Measurements from ENCODE around the gene UNC119B.

The UNC119B gene

DNA sequence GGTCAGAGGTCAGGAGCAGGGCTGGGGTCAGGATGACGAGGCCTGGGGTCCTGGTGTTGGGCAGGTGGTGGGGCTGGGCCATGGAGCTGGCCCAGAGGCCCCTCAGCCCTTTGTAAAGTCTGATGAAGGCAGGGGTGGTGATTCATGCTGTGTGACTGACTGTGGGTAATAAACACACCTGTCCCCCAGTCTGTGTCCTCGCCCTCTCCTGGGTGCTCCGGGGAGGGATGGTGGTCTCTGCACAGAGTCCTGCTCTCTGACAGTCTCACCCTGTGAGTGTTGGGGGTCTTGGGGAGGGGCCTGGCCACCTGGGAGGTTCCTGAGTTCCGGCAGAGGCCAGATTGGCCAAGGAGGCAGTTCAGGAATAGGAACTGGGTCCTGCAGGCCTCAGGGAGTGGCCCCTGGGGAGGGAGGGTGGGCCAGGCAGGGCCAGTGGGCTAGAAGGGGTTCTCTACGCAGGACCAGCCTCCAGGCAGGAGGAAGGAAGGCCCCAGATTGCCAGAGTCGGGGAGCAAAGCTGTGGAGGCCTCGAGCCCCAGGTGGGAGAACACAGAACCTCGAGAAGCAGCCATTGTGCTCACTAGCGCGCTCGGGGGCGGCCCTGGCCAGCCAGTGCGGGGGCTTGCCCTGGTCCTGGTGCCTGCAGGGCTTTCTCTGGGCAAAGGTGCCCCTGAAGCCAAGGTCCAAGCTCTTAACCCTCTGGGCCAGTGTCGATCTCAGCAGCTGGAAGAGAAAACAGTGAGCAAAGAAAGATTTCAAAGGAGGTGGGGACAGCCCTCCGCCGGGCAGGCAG lies 29.8 kb downstream of the UNC119B start:
- no peak for DNase-seq (ENCODE audit: low read depth)

DNA sequence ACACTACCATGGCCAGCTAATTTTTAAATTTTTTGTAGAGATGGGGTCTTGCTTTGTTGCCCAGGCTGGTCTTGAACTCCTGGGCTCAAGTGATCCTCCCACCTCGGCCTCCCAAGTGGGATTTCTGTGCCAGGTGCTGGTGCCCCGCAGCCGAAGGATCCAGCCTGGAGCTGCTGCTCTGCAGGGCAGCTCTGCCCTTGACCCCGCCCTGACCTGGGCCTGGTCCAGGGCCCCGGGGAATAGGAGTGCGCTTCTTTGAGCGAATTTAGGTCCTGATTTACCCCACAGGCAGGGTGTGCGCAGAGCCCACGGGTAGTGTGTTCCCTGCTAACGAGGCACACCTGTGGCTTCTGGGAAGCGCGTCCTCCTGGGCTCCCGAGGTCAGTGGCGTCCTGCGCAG lies 30.6 kb downstream of the UNC119B start:
- no peak for DNase-seq (ENCODE audit: low read depth)

DNA sequence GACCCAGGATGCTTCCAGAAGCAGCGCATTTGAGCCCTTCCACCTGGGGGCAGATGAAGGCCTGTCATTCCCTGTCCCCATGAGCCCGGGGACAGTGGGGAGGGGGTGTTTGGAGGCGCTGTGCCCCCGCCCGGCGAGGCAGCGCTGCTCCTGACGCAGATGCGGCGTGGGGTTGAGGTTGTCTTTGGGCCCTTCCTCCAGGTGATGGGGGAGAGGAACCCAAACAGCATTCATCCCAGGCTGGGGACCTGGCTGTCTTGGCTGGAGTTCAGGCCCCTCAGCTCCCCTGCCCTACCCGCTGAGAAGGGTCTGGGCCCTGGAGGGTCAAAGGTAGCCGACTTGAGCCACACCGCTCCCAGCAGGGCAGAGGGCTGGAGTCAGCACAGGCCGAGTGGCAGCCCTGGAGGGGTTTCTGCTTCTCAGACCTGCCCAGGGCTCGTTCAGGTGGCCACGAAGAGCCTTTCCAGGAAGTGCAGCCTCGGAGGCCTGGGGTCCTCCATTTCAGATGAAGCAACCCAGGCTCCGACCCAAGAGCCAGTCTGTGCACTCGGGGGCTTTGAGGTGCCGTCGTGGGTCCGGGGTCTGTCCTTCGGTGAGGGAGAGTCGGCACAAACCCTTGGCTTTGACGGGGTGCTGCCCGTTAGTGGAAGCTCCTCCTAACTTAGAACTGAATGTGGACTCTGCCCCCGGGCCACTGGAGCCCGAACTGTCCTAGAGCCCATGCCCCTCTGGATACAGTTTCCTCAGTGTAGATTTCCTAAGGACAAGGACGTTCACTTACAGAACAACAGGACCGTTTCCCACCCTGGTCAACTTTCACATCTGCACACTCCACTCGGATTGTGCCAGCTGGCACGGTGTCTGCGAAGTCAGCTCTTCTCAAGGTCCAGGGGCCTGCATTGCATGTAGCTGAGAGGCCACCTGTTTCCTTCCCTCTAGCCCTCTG lies 31.5 kb downstream of the UNC119B start:
- DNase-seq (ENCODE audit: low read depth) = no peak

DNA sequence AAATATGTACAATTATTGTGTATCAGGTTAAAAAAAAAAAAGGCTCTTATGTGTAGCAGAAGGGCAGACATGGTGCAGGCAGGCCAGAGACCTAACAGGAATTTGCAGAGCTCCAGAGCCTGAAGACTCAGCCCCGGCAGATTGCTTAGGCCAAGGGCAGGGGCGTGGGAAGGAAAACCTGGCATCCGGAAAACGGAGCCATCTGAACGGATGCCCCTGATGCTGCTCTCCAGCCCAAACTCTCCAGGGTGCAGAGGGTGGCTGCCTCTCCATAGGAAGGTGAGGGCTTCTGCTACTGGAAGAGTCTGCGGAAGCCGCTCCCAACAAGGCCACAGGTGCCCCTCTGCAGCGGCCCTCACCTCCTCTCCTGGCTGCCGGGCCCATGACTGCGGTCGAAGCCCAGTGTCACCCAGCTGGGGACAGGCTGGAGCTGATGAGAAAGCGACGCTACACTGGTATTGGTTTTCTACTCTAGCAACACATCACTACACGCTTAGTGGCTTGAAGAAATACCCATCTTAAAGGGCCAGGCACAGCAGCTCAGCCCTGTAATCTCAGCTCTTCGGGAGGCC lies 34.8 kb downstream of the UNC119B start:
- no peak for DNase-seq (ENCODE audit: low read depth)

DNA sequence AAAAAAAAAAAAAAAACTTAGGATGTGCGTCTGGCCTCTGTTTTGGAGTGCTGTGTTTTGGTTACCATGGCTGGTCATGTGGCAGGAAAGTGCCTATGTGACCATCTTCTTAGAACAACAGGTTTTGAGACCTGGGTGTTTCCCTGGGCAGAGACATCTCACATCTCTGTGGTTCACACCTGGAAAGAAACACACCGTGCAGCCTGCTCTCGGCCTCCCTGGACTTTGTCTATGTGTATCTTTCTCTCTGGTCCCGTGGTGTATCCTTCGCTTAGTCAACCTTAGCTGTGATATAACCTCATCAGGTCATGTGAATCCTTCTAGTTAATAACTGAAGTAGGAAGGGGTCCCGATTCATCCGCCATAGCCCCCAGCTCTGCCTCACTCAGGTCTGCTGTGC lies 38.0 kb downstream of the UNC119B start:
- DNase-seq (ENCODE audit: low read depth) = no peak

DNA sequence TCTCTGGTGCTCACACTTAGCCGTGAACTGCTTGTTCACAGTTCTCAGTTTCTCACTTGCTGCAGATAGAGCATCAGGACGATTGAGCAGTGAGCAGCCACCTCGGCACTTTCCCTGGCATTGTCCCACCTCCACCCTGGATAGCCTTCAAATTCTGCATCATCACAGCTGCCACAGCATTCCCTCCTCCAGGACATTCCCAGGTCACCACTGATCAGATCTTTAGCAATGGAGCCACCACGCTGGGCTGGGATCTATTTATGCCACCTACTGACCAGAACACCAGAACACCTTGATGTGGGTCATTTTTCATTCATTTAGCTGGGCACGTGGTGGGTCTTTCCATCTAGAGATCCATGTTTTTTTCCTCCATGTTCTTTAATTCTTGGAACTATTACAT lies 39.0 kb downstream of the UNC119B start:
- DNase-seq (ENCODE audit: low read depth) = no peak

DNA sequence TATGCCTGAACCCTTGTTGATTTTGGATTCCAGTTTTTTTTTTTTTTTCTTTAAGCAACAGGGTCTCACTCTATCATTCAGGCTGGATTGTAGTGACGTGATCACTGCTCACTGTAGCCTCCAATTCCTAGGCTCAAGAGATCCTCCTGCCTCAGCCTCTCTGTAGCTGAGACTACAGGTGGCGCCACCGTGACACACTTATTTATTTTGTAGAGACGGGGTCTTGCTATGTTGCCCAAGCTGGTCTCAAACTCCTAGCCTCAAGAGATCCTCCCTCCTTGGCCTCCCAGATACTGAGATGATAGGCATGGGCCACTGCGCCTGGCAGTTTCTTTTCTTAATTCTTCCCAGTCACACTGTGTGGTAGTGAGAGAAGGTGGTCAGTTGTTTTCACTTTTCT lies 40.5 kb downstream of the UNC119B start:
- no peak for DNase-seq (ENCODE audit: low read depth)

DNA sequence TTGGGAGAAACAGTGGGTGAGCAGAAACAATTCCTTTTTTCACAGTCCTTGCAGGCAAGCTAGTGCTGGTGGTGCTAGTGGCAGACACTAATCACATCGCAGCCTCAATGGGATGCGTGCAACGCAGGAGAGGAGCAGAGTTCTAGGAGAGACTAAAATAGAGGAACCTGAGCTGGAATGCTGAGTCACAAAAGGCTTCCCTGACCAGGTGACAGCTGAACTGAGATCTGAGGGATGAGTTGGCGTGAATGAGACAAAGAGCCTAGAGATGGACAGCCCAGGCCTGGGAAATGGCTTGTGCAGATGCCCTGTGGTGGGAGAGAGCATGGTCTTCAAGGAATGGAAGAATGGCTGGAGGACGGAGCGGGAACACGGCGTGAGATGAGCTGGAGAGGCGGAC lies 41.1 kb downstream of the UNC119B start:
- no peak for DNase-seq (ENCODE audit: low read depth)

DNA sequence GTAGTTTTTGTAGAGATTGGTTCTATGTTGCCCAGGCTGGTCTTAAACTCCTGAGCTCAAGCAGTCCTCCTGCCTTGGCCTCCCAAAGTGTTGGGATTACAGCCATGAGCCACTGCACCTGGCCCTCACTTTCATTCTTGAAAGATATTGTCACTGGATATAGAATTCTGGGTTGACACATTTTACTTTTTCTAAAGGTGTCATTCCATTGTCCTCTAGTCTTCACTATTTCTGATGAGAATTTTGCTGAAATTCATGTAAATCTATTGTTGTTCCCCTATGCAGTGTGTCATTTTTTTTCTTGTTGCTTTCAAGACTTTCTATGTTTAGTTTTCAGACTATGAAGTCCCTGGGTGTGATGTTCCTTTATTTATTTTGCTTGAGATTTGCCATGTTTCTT lies 44.5 kb downstream of the UNC119B start:
- no peak for DNase-seq (ENCODE audit: low read depth)

DNA sequence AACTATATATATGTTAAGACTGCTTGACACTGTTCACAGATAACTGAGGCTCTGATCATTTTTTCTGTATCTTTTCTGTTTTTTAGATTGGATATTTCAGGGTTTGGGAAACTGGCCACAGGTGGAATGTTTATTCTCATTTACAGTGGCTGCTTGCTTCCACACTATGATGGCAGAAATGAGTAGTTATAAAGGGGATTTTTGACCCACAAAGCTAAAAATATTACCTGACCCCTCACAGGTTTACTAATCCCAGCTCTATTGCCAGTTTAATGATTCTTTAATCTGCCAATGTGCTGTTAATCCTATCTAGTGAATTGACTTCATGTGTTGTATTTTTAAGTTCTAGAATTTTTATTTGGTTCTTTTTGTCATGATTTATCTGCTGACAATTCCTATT lies 45.0 kb downstream of the UNC119B start:
- no peak for DNase-seq (ENCODE audit: low read depth)

DNA sequence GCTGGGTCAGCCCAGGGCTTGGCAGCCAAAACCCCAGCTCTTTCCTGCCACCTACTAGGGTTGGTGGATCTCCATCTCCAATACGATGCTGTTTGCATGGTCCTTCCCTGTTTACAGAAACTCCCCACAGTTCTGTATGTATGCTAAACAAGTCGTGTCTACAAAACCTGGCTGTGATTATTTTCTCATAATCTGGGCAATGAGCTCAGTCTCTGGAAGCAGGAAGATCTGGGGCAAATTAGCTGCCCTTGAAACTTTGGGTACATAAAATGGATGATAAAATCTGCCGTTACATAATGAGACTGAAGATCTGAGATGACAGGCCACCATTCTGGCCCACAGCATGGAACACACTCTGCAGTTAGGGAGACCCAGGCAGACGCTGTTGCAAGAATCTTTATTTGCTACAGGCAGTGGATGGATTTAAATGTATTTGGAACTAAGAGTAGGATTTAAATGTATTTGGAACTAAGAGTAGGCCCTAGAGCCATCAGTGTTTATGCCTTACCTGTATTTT lies 47.0 kb downstream of the UNC119B start:
- no peak for DNase-seq (ENCODE audit: low read depth)

DNA sequence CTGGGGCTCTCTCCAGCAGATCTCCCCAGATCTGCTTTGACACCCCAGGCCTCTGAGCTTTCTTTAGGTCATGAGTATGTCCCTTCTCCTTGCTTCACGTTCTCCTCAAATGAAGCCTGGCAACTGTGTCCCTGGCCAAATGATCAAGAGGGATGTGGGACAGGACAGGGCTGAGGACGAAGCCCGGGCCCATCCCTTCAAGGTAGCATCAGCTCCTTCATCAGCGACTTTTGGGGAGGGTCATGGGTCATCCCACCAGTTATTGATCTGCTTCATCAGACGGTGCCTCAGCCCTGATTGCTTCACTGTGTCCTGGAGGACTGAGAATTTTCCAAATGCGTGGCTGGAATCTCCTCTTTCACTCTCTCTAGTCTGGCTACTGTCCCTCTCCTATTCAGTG lies 47.7 kb downstream of the UNC119B start:
- no peak for DNase-seq (ENCODE audit: low read depth)

DNA sequence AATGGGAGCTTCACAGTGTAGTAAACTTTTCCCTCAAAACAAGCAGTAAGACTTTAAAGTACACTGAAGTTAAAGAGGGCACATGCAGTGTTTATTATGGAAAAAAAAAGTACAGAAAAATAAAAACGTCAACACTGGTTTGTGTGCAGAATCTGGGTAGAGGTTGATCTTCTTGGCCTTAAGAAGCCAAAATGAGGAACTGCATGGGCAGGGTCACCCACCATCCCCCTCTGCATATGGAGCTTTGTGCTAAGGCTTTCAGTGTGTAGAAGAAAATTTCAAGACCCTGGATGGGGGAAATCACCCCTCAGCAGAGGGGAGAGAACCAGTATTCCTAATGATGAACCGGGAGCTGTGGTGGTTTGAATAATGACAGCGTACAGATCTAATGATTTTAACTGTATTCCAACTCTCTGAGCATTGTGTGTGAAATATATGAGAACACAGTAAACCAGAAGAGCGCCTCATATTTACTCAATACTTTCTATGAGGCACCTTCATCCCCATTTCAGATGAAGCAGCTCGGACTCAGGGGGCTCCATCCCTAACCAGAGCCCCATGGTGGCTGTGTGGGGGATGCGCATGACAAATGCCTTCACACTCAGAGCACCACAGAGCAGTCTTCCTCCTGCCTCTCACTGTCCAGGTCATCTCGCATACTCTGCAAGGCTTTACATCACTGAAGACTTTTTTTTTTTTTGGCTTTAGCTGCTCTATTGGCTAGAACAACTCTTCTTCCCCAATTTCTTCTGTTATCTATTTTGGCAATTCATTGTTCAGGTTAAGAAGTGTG lies 48.7 kb downstream of the UNC119B start:
- no peak for DNase-seq (ENCODE audit: low read depth)

DNA sequence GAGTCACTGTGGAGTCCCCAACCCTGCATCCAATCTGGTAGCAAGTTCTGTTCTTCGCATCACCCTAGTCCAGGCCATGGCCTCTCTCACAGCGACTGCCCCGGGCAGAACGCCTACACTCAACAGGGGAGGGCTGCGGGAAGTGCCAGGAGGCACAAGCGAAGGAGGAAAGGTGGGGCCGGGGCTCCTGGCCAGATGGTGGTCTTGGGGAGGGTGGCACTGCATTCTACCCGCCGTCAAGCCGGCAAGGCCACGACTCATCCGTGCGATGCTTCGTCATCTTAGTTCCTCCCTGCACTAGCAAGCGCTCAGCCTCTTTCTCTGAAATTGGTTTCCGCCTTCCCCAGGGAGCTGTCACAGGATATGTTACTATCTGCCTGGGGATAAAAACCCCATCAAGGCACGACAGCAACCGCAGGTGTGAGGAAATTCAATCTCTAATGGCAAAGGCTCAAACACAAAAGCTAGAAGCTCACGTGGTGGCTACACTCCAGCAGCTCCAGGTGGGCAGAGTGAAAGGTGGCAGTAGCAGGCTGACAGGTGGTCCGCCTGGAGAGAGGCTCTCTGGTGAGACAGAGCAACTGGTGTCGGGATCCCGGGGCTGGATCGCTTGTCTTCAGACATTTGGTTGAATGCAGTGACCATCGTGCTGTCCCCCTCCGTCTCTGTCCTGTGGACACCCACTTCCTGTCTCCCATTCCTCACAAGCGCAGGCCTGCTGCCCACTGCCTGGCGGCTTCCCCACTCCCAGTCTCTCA lies 49.5 kb downstream of the UNC119B start:
- no peak for DNase-seq (ENCODE audit: low read depth)

DNA sequence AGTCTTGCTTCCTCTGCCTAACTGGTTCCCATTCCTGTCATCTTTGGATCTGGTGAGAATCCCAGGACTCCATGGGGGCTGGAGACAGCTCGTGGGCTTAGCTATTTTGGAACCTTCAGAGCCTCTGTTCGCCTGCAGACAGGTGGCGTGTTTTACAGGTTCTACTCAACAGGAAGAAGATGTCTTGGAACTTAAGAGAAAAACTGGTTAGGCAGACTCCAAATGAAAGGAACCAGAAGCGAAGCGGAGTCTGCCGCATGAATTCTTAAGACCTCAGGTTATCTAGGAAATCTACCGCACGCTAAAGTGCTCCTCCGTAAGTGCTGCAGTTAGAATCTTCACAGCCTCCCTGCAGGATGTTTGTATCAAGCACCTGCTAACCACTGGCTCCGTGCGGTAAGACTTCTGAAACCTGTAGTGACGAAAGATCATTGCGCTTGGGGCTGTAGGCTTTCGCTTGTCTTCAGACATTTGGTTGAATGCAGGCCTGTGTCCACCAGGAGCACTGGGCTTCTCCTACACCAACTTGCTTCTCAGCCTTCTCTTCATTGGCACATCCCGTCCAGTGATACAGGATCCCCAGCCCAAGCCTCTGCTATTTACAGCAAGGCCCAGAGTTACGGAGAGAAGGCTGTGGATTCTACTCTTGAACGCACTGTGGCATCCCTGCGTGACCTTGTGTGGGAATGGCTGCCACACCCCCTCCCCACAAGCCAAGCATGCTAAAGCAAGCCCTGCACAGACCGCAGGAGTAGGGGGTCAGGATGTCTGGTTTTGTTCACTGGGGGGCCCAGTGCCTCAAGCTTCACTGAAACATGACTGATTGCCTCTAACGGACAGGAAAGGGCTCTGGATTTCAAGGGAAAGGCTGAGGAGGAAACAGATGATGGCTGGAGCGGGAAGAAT lies 50.3 kb downstream of the UNC119B start:
- no peak for DNase-seq (ENCODE audit: low read depth)

DNA sequence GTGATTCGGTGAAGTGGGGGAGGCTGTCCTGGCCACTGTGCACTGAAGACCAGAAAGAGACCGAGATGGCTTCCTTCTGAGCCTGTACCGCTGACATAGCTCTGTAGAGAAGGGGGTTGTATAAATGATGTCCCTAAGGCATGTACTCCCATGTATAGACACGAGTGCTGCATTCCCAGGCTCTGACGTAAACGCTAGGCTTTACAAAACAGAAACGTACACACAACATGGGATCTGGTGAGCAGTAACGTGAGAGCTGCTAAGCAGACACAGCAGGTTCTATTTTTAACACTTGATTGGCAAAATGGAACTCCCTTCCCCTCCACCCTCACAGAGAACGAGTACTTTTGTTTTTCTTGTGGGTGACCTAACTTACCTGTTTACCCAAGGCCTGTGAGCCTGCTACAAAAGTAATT lies 51.3 kb downstream of the UNC119B start:
- DNase-seq (ENCODE audit: low read depth) = no peak

DNA sequence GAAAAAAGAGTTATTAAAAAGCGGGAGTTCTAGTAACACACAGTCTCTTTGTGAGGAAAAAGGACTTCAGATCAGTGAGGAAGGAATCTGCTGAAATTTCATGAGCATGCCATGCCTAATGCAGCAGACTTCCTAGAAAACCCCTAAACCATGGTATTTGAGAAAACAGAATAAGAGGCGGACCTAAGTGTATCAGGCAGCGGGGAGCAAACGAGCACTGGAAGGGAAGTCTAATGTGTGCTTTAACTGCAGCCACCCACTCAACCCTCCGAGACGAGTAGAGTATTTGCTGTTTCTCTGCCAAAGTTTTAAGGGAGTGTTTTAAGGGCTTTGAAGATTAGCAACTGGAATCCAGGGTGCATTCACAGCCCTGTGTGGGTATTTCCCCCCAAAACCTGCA lies 51.8 kb downstream of the UNC119B start:
- no peak for DNase-seq (ENCODE audit: low read depth)

DNA sequence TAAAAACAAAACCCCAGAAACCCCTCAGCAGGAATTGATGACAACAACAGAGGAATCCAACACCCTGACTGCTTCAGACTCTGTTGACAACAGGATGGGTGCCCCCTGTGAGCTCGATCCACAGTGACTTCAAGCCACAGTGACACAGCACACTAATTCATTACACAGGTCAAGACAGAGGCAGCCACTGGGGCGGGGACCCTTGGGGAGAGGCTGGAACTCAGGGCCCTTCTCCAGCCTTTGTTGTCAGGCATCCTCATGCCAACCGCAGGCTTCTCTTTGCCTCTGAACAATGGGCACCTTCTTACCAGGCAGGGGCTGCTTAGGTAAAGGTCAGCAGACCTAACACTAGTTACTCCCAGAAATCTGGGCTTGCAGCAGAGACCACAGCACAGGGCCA lies 53.0 kb downstream of the UNC119B start:
- DNase-seq (ENCODE audit: low read depth) = no peak

DNA sequence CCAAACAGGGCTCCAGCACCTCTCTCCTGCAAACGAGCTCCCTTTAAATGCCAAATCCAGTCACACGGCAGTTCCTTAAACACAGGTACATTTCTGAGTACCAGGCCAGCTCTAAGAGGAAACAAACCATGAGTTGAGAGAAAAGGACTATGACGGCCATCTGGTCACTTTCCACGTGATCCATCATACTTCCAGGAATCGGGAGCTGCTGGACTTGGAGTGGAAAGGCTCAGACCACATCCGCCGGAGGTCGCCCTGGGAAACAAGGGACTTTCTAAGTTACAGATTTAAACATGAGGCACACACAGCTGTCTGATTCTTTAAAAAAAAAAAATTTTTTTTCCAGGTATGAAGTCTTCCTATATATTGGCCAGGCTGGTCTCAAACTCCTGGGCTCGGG lies 54.6 kb downstream of the UNC119B start:
- no peak for DNase-seq (ENCODE audit: low read depth)

DNA sequence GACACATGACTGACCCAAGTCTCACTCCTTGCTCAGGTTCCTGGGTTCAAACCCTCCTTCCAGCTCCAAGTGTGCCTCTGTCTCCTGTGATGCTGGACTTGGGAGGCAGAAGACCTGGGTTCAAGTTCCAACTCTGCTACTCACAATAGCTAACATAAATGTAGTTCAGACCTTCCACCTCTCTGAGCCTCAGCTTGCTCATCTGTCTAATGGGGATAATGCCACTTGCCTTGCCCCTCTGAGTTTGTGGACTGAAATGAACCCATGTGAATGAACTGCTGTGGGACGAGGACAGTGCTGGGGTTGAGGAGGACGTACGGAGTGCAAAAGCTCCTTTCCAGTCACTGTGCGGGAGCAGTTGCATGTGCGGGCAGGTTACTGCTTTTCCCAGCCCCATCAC lies 56.3 kb downstream of the UNC119B start:
- no peak for DNase-seq (ENCODE audit: low read depth)

Data from stimulated activated CD8-positive, alpha-beta memory T cell treated with anti-CD3 and anti-CD28 coated beads, Interleukin-15, amount 100 ng/mL, for 24 hours (primary cell).